ENCODE measurements around the gene QSOX2. TPM values are rescaled to one million over a fixed set of nuclear protein-coding genes. Genes with fewer than 3 reads are reported as not detected.

The QSOX2 gene
- total RNA-seq, 1 donor from 2014 or later: 15.5 TPM

DNA sequence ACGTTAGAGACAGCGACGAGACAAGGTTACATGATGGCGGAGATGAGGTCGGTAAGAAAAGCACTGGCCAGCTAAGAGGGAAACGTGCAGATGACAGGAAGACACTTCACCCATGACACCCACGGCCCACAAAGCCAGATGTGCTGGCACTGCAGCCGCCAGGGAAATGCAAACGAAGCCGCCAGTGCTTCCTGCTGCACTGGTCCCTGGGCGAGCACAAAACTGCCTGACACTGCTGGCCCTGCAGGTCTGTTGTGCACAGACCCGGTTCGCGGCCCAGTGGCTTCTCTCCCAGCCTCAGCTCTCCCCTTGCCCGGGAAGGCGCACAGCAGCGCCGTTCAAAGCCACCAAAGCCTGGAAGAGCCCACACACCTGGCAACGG is 20.3 kb downstream of the QSOX2 start:
- no peaks in the 10 kb centered on the region for H3K9me3 Mint-ChIP-seq (ENCODE audit: unreplicated experiment)
- no peak overlapping the region for H3K27ac Mint-ChIP-seq (ENCODE audit: unreplicated experiment)
- DNase-seq (ENCODE audit: extremely low spot score, unreplicated experiment): no peak

DNA sequence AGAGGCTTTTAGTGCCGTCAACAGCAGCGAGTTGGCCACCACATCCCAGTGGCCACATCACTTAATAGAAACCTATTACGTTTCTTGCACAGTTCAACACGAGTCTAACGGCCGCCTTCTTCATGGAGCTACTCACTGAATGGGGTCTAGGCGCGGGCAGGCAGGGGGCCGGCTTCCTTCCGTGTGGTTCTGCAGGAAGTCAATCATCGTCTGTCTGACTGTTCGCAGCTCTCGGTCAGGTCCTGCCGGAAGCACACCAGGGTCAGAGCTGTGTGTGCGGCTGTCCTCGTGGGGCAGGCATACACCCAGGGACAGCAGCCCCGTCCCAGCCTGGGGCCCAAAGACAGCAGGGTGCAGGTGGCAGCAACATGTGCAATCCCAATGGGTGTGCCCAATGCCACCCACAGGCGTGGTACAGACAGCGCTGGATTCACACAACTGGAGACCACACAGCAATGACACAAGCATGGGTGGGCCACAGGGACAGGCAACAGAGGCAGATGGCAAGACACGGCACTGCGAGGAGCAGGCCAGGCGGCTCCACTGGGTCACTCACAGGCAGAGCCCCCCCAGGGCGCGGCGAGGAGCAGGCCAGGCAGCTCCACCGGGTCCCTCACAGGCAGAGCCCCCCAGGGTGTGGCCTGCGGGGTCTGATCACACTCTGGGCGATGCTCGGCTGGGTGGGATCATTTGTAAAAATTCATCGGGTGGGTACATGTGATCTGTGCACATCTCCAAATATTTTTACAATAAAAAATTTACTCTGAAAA is 21.6 kb downstream of the QSOX2 start:
- no peak overlapping the region for H3K4me3 Mint-ChIP-seq (ENCODE audit: unreplicated experiment)
- H3K9me3 Mint-ChIP-seq (ENCODE audit: unreplicated experiment): no peaks in the 10 kb centered on the region
- H3K27me3 Mint-ChIP-seq (ENCODE audit: unreplicated experiment): no peaks in the 10 kb centered on the region
- TF ChIP-seq, protein P1, sequence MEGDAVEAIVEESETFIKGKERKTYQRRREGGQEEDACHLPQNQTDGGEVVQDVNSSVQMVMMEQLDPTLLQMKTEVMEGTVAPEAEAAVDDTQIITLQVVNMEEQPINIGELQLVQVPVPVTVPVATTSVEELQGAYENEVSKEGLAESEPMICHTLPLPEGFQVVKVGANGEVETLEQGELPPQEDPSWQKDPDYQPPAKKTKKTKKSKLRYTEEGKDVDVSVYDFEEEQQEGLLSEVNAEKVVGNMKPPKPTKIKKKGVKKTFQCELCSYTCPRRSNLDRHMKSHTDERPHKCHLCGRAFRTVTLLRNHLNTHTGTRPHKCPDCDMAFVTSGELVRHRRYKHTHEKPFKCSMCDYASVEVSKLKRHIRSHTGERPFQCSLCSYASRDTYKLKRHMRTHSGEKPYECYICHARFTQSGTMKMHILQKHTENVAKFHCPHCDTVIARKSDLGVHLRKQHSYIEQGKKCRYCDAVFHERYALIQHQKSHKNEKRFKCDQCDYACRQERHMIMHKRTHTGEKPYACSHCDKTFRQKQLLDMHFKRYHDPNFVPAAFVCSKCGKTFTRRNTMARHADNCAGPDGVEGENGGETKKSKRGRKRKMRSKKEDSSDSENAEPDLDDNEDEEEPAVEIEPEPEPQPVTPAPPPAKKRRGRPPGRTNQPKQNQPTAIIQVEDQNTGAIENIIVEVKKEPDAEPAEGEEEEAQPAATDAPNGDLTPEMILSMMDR (IDR thresholded peaks at IDR 0.05): no peak
- H3K27ac Mint-ChIP-seq (ENCODE audit: unreplicated experiment): no peak overlapping the region
- peaks cover 13% of the 10 kb centered on the region for H3K4me1 Mint-ChIP-seq (ENCODE audit: unreplicated experiment)
- no peaks in the 10 kb centered on the region for H3K36me3 Mint-ChIP-seq (ENCODE audit: unreplicated experiment)
- DNase-seq (ENCODE audit: extremely low spot score, unreplicated experiment): no peak

More for the DNA sequence above, 20.3 kb downstream of the QSOX2 start:
- Mint-ChIP-seq H3K27me3 (ENCODE audit: unreplicated experiment) (no peaks in the 10 kb centered on the region), H3K4me3 (ENCODE audit: unreplicated experiment) (no peak overlapping the region), H3K4me1 (ENCODE audit: unreplicated experiment) (peaks cover 10% of the 10 kb centered on the region), H3K36me3 (ENCODE audit: unreplicated experiment) (no peaks in the 10 kb centered on the region)
- TF ChIP-seq, protein P1 (IDR thresholded peaks at IDR 0.05): no peak

DNA sequence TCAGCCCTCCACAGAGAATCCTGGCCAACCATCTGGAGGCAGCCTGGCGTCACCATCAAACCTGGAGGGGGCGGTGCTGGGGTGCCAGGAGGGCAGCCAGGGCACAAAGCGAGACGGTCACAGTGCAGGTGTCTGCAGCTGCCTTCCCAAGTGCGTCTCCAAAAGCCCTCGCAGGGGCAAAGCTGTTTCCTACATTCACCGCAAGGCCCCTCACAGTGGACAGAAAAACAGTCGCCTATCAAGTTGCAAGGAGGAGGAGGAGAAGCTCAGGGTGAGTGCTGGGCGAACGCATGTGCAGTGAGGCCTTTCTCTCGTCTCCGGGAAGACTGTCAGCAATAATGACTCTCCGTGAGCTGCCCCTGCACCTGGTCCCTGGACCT is 22.7 kb downstream of the QSOX2 start:
- no peak for DNase-seq (ENCODE audit: extremely low spot score, unreplicated experiment)
- no peaks in the 10 kb centered on the region for H3K27me3 Mint-ChIP-seq (ENCODE audit: unreplicated experiment)
- H3K9me3 Mint-ChIP-seq (ENCODE audit: unreplicated experiment): no peaks in the 10 kb centered on the region
- TF ChIP-seq, protein P1 (IDR thresholded peaks at IDR 0.05): no peak
- no peak overlapping the region for H3K4me3 Mint-ChIP-seq (ENCODE audit: unreplicated experiment)
- peaks cover 3% of the 10 kb centered on the region for H3K4me1 Mint-ChIP-seq (ENCODE audit: unreplicated experiment)
- no peak overlapping the region for H3K27ac Mint-ChIP-seq (ENCODE audit: unreplicated experiment)
- H3K36me3 Mint-ChIP-seq (ENCODE audit: unreplicated experiment): peaks cover 2% of the 10 kb centered on the region

DNA sequence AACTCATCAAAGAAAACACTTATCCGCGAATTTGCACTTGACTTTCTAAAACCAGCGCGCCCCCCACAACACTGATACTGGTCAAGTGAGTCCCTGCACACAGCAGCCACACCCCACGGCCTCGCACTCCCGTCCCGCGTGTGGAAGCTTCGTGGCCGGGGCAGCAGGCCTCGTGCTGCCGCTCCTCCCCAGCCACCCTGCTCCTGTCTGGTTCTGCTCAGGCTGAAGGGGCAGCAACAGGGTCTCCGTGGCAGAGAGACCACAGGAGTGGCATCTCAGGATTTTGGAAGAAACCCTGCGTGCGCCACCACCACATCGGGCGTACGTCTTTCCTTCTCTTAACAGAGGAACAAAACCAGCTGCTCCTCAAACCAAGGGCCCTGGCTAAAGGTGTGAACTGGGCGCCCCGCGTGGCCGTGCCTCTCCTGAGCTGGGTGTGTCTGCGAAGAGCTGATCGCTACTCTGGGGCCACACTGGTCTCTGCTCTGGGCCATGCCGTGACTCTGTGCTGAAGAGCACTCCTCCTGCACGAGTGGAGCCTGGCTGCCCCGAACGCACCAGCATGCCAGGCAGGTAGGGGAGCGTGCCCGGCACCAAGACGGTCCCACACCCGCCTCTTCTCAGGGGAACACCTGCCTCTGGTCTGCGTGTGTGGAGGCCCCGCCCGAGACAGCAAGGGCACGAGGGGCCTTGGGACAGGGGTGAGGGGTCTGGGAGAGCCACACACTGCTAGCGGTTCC is 23.3 kb downstream of the QSOX2 start:
- Mint-ChIP-seq H3K4me3 (ENCODE audit: unreplicated experiment) (no peak overlapping the region), H3K27ac (ENCODE audit: unreplicated experiment) (no peak overlapping the region), H3K27me3 (ENCODE audit: unreplicated experiment) (no peaks in the 10 kb centered on the region), H3K36me3 (ENCODE audit: unreplicated experiment) (peaks cover 2% of the 10 kb centered on the region), H3K4me1 (ENCODE audit: unreplicated experiment) (peaks cover 3% of the 10 kb centered on the region), H3K9me3 (ENCODE audit: unreplicated experiment) (no peaks in the 10 kb centered on the region)
- TF ChIP-seq, protein P1 (IDR thresholded peaks at IDR 0.05): no peak
- DNase-seq (ENCODE audit: extremely low spot score, unreplicated experiment): no peak

DNA sequence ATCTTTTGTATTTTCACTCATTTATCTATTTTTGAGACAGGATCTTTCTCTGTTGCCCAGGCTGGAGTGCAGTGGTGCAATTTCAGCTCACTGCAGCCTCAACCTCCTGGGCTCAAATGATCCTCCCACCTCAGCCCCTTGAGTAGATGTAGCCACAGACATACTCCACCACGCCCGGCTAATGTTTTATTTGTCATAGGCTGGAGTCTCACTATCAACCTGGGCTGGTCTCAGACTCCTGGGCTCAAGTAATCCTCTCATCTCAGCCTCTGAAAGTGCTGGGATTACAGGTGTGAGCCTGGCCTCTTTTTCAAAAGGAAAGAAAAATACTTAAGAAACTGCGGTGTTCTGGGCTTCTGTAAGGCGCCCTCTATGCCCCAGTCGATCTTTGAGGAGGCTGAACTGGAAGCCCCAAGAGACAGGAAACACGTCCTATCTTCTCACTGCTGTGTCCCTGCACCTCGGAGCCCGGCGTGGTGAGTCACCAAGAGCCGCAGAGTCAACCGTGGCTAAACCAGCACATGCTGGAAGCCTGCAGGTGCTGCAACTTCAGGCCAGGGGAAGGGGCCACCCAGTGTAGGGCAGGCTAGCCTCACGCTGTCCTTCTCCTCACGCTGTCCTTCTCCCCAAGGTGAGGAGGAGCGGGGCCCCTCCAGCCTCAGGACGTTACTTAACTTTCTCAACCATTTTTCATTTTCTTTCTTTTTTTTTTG is 25.4 kb downstream of the QSOX2 start:
- no peak for DNase-seq (ENCODE audit: extremely low spot score, unreplicated experiment)
- H3K36me3 Mint-ChIP-seq (ENCODE audit: unreplicated experiment): peaks cover 6% of the 10 kb centered on the region
- H3K4me1 Mint-ChIP-seq (ENCODE audit: unreplicated experiment): peaks cover 3% of the 10 kb centered on the region
- H3K4me3 Mint-ChIP-seq (ENCODE audit: unreplicated experiment): no peak overlapping the region
- no peaks in the 10 kb centered on the region for H3K9me3 Mint-ChIP-seq (ENCODE audit: unreplicated experiment)
- TF ChIP-seq, protein P1 (IDR thresholded peaks at IDR 0.05): no peak
- no peaks in the 10 kb centered on the region for H3K27me3 Mint-ChIP-seq (ENCODE audit: unreplicated experiment)
- no peak overlapping the region for H3K27ac Mint-ChIP-seq (ENCODE audit: unreplicated experiment)

All from osteocyte (in vitro differentiated cells).